DOHH2 (cell line): ENCODE measurements around the gene P3H3.

ENCODE experiments used
- CTCF ChIP-seq: fragments of 200-600 bp; sonication (generic); IDR thresholded peaks from one replicate; pipeline ENCODE4 v1.5.1; 2014; ENCODE audit warnings: antibody characterized with exemption, mild to moderate bottlenecking, low read depth, low read length; ENCODE audit not compliant: poor library complexity, severe bottlenecking
- EZH2phosphoT487 ChIP-seq: fragments of 200-600 bp; sonication (generic); IDR thresholded peaks from 2 replicates; pipeline ENCODE4 v1.6.1; 2017; ENCODE audit warnings: borderline replicate concordance, mild to moderate bottlenecking, antibody characterized with exemption, low read length, moderate library complexity, mixed read lengths

DNA sequence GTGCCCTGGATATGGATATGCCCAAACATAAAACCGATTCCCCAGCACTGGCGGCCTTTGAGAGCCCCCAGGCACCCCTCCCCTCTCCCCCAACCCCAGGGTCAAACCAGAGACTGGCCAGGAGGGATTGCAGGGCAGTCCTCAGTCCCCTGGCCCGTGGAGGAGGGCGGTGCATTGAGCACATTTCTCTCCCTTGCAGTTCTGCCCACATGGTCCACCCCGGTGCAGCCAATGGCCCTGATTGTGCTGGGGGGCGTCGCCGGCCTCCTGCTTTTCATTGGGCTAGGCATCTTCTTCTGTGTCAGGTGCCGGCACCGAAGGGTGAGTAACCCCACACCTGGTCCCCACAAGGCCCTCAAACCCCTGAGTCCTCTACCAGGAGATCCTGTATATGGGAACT lies 10.0 kb upstream of the P3H3 start:
- no peak for TF ChIP-seq CTCF
- TF ChIP-seq EZH2phosphoT487 = no peak
